Measurements from ENCODE around the gene RHBDL3.
A peak's percentile ranks its signal among the peaks of the same experiment; 100 is the strongest.

The RHBDL3 gene

GRCh38 chr17:32265192-32265923 is at the start of gene RHBDL3:
TSS of gene RHBDL3 (plus strand) at chr17:32265832. CDS start at chr17:32266190, 358 bp downstream.
- peak within 1 kb of the TSS; percentile 19 for H3K4me3 ChIP-seq (ENCODE audit: control insufficient read depth, low read depth, low read length)
- no peak for DNase-seq (ENCODE audit: low read depth)
- TF ChIP-seq CTCF (conservative IDR thresholded peaks at IDR 0.05; ENCODE audit: control insufficient read depth, insufficient read depth, low read depth, low read length), result no peak

- TF ChIP-seq CTCF (conservative IDR thresholded peaks at IDR 0.05; ENCODE audit: control insufficient read depth, insufficient read depth, low read depth, low read length), result no peak
- H3K4me3 ChIP-seq (ENCODE audit: control insufficient read depth, low read depth, low read length), result no peak overlapping the region
- DNase-seq (ENCODE audit: low read depth), result peak; percentile 10
Measured at GRCh38 chr17:32222621-32223020, 43.0 kb upstream of the RHBDL3 start.

- DNase-seq (ENCODE audit: low read depth), result no peak
- TF ChIP-seq CTCF (conservative IDR thresholded peaks at IDR 0.05; ENCODE audit: control insufficient read depth, insufficient read depth, low read depth, low read length), result no peak
- no peak overlapping the region for H3K4me3 ChIP-seq (ENCODE audit: control insufficient read depth, low read depth, low read length)
Measured at GRCh38 chr17:32223703-32224102, 41.9 kb upstream of the RHBDL3 start.

GRCh38 chr17:32226886-32227285 is 38.7 kb upstream of the RHBDL3 start:
- H3K4me3 ChIP-seq (ENCODE audit: control insufficient read depth, low read depth, low read length), result no peak overlapping the region
- DNase-seq (ENCODE audit: low read depth), result no peak
- no peak for TF ChIP-seq CTCF (conservative IDR thresholded peaks at IDR 0.05; ENCODE audit: control insufficient read depth, insufficient read depth, low read depth, low read length)

- TF ChIP-seq CTCF (conservative IDR thresholded peaks at IDR 0.05; ENCODE audit: control insufficient read depth, insufficient read depth, low read depth, low read length), result no peak
- DNase-seq (ENCODE audit: low read depth), result no peak
- no peak overlapping the region for H3K4me3 ChIP-seq (ENCODE audit: control insufficient read depth, low read depth, low read length)
Measured at GRCh38 chr17:32227910-32228309, 37.7 kb upstream of the RHBDL3 start.

GRCh38 chr17:32235588-32235987 is 30.0 kb upstream of the RHBDL3 start:
- TF ChIP-seq CTCF (conservative IDR thresholded peaks at IDR 0.05; ENCODE audit: control insufficient read depth, insufficient read depth, low read depth, low read length), result no peak
- no peak overlapping the region for H3K4me3 ChIP-seq (ENCODE audit: control insufficient read depth, low read depth, low read length)
- no peak for DNase-seq (ENCODE audit: low read depth)

Measured in fibroblast of mammary gland (primary cell).